ENCODE measurements around the gene KIAA1755. TPM values are rescaled to one million over a fixed set of nuclear protein-coding genes. Genes with fewer than 3 reads are reported as not detected.

KIAA1755 gene
- polyA plus RNA-seq, 3 donors: 1.1 to 3.6 (median 2.9) TPM

GRCh38 chr20:38225900-38226263 lies 34.7 kb downstream of the KIAA1755 start:
- DNase-seq (ENCODE audit: extremely low read depth in 1 of 11, low read depth in 9 of 11, low spot score in 4 of 11): no peak

- DNase-seq (ENCODE audit: extremely low read depth in 1 of 11, low read depth in 9 of 11, low spot score in 4 of 11): no peak
These were observed 35.2 kb downstream of the KIAA1755 start for GRCh38 chr20:38225240-38225899.

- DNase-seq (ENCODE audit: extremely low read depth in 1 of 11, low read depth in 9 of 11, low spot score in 4 of 11): no peak
These were observed 36.0 kb downstream of the KIAA1755 start for GRCh38 chr20:38224531-38224930.

- DNase-seq (ENCODE audit: extremely low read depth in 1 of 11, low read depth in 9 of 11, low spot score in 4 of 11): no peak
These were observed 36.8 kb downstream of the KIAA1755 start for GRCh38 chr20:38223743-38224100.

GRCh38 chr20:38222923-38223742 lies 37.4 kb downstream of the KIAA1755 start:
- no peak for DNase-seq (ENCODE audit: extremely low read depth in 1 of 11, low read depth in 9 of 11, low spot score in 4 of 11)

GRCh38 chr20:38222231-38222922 lies 38.2 kb downstream of the KIAA1755 start:
- peak in 1 of 11 donors; percentile 43 for DNase-seq (ENCODE audit: extremely low read depth in 1 of 11, low read depth in 9 of 11, low spot score in 4 of 11)

GRCh38 chr20:38221119-38221589 lies 39.4 kb downstream of the KIAA1755 start:
- DNase-seq (ENCODE audit: extremely low read depth in 1 of 11, low read depth in 9 of 11, low spot score in 4 of 11): peak in 10 of 11 donors; percentile 35 to 71 (median 64)

GRCh38 chr20:38220587-38221118 lies 39.9 kb downstream of the KIAA1755 start:
- no peak for DNase-seq (ENCODE audit: extremely low read depth in 1 of 11, low read depth in 9 of 11, low spot score in 4 of 11)

GRCh38 chr20:38219006-38219950 lies 41.3 kb downstream of the KIAA1755 start:
- DNase-seq (ENCODE audit: extremely low read depth in 1 of 11, low read depth in 9 of 11, low spot score in 4 of 11): no peak

- DNase-seq (ENCODE audit: extremely low read depth in 1 of 11, low read depth in 9 of 11, low spot score in 4 of 11): no peak
These were observed 42.0 kb downstream of the KIAA1755 start for GRCh38 chr20:38218566-38218885.

GRCh38 chr20:38217791-38218565 lies 42.6 kb downstream of the KIAA1755 start:
- DNase-seq (ENCODE audit: extremely low read depth in 1 of 11, low read depth in 9 of 11, low spot score in 4 of 11): no peak

GRCh38 chr20:38216746-38217595 lies 43.6 kb downstream of the KIAA1755 start:
- no peak for DNase-seq (ENCODE audit: extremely low read depth in 1 of 11, low read depth in 9 of 11, low spot score in 4 of 11)

- no peak for DNase-seq (ENCODE audit: extremely low read depth in 1 of 11, low read depth in 9 of 11, low spot score in 4 of 11)
These were observed 44.3 kb downstream of the KIAA1755 start for GRCh38 chr20:38216201-38216600.

- DNase-seq (ENCODE audit: extremely low read depth in 1 of 11, low read depth in 9 of 11, low spot score in 4 of 11): no peak
These were observed 45.0 kb downstream of the KIAA1755 start for GRCh38 chr20:38215194-38216182.

GRCh38 chr20:38214256-38215193 lies 46.0 kb downstream of the KIAA1755 start:
- DNase-seq (ENCODE audit: extremely low read depth in 1 of 11, low read depth in 9 of 11, low spot score in 4 of 11): no peak
